Adipocyte (in vitro differentiated cells): ENCODE results near the gene PDIA5.
"Not testable (repeated sequence)": the region's sequence is repeated elsewhere in the genome, so short reads cannot be mapped to it uniquely, and the experiment has no call there.

ENCODE experiments used
- DNase-seq: peaks from one replicate; pipeline ENCODE4 v3.0.0-alpha.2; 2015; ENCODE audit warnings: low read depth
- H3K27me3 ChIP-seq: replicated peaks from 2 replicates; pipeline ENCODE4 v1.7.0; 2013; ENCODE audit warnings: mild to moderate bottlenecking, low read length, moderate library complexity; ENCODE audit not compliant: control insufficient read depth, insufficient read depth
- H3K36me3 ChIP-seq: 2 replicates; pipeline ENCODE4 v1.7.0; 2013; ENCODE audit warnings: low read length, mild to moderate bottlenecking, moderate library complexity; ENCODE audit not compliant: control insufficient read depth, insufficient read depth, severe bottlenecking
- H3K4me1 ChIP-seq: 2 replicates; pipeline ENCODE4 v1.7.0; 2013; ENCODE audit warnings: mild to moderate bottlenecking, low read length, moderate library complexity; ENCODE audit not compliant: control insufficient read depth, insufficient read depth
- H3K4me3 ChIP-seq: 2 replicates; pipeline ENCODE4 v1.7.0; 2013; ENCODE audit warnings: mild to moderate bottlenecking, low read length, moderate library complexity
- H3K9ac ChIP-seq: 2 replicates; pipeline ENCODE4 v1.7.0; 2013; ENCODE audit warnings: mild to moderate bottlenecking, low read length, moderate library complexity
- H3K9me3 ChIP-seq: 2 replicates; pipeline ENCODE4 v1.7.0; 2013; ENCODE audit warnings: mild to moderate bottlenecking, low read length, moderate library complexity; ENCODE audit not compliant: control insufficient read depth

The PDIA5 gene

GRCh38 chr3:123111640-123112039 is 44.8 kb downstream of the PDIA5 start:
- no peaks in the 10 kb centered on the region for H3K4me1 ChIP-seq
- H3K9me3 ChIP-seq: no peaks in the 10 kb centered on the region
- no peaks in the 10 kb centered on the region for H3K27me3 ChIP-seq
- DNase-seq: no peak
- H3K4me3 ChIP-seq: no peak overlapping the region
- H3K36me3 ChIP-seq: peaks cover 79% of the 10 kb centered on the region
- no peak overlapping the region for H3K9ac ChIP-seq

GRCh38 chr3:123112232-123112631 is 45.4 kb downstream of the PDIA5 start:
- H3K9ac ChIP-seq: no peak overlapping the region
- peaks cover 78% of the 10 kb centered on the region for H3K36me3 ChIP-seq
- no peak overlapping the region for H3K4me3 ChIP-seq
- H3K4me1 ChIP-seq: no peaks in the 10 kb centered on the region
- H3K27me3 ChIP-seq: no peaks in the 10 kb centered on the region
- no peaks in the 10 kb centered on the region for H3K9me3 ChIP-seq
- no peak for DNase-seq

- not testable (repeated sequence) for H3K4me3 ChIP-seq, H3K27me3 ChIP-seq, H3K9ac ChIP-seq, DNase-seq, H3K9me3 ChIP-seq, H3K4me1 ChIP-seq
- H3K36me3 ChIP-seq: peaks cover 75% of the 10 kb centered on the region
Observed at GRCh38 chr3:123112656-123113055, 45.8 kb downstream of the PDIA5 start.

- DNase-seq: no peak
Observed at GRCh38 chr3:123113889-123114450, 47.1 kb downstream of the PDIA5 start.

GRCh38 chr3:123116116-123116515 is 49.3 kb downstream of the PDIA5 start:
- H3K27me3 ChIP-seq: no peaks in the 10 kb centered on the region
- no peak overlapping the region for H3K4me3 ChIP-seq
- DNase-seq: no peak
- peaks cover 89% of the 10 kb centered on the region for H3K36me3 ChIP-seq
- no peaks in the 10 kb centered on the region for H3K4me1 ChIP-seq
- no peak overlapping the region for H3K9ac ChIP-seq
- H3K9me3 ChIP-seq: no peaks in the 10 kb centered on the region

More at GRCh38 chr3:123113889-123114450, 47.1 kb downstream of the PDIA5 start:
- Histone ChIP-seq H3K36me3 (peaks cover 82% of the 10 kb centered on the region), H3K4me3 (no peak overlapping the region), H3K27me3 (no peaks in the 10 kb centered on the region), H3K4me1 (no peaks in the 10 kb centered on the region), H3K9ac (no peak overlapping the region), H3K9me3 (no peaks in the 10 kb centered on the region)

- Histone ChIP-seq H3K4me3 (no peak overlapping the region), H3K9me3 (no peaks in the 10 kb centered on the region), H3K9ac (no peak overlapping the region), H3K4me1 (peaks cover 14% of the 10 kb centered on the region), H3K36me3 (peaks cover 83% of the 10 kb centered on the region), H3K27me3 (no peaks in the 10 kb centered on the region)
- no peak for DNase-seq
Observed at GRCh38 chr3:123119388-123119787, 52.6 kb downstream of the PDIA5 start.

- no peaks in the 10 kb centered on the region for H3K27me3 ChIP-seq
- peaks cover 84% of the 10 kb centered on the region for H3K36me3 ChIP-seq
- no peaks in the 10 kb centered on the region for H3K9me3 ChIP-seq
- no peak overlapping the region for H3K9ac ChIP-seq
- H3K4me3 ChIP-seq: no peak overlapping the region
- no peak for DNase-seq
- peaks cover 14% of the 10 kb centered on the region for H3K4me1 ChIP-seq
Observed at GRCh38 chr3:123119802-123120201, 53.0 kb downstream of the PDIA5 start.

GRCh38 chr3:123120573-123120972 is 53.7 kb downstream of the PDIA5 start:
- Histone ChIP-seq H3K27me3 (no peaks in the 10 kb centered on the region), H3K4me3 (no peak overlapping the region), H3K9me3 (no peaks in the 10 kb centered on the region), H3K36me3 (peaks cover 84% of the 10 kb centered on the region), H3K4me1 (peaks cover 14% of the 10 kb centered on the region), H3K9ac (no peak overlapping the region)
- DNase-seq: no peak

GRCh38 chr3:123122057-123122456 is 55.2 kb downstream of the PDIA5 start:
- no peak overlapping the region for H3K4me3 ChIP-seq
- no peaks in the 10 kb centered on the region for H3K9me3 ChIP-seq
- peaks cover 14% of the 10 kb centered on the region for H3K4me1 ChIP-seq
- no peak for DNase-seq
- no peak overlapping the region for H3K9ac ChIP-seq
- H3K27me3 ChIP-seq: no peaks in the 10 kb centered on the region
- peaks cover 80% of the 10 kb centered on the region for H3K36me3 ChIP-seq

- peaks cover 84% of the 10 kb centered on the region for H3K36me3 ChIP-seq
- H3K27me3 ChIP-seq: no peaks in the 10 kb centered on the region
Observed at GRCh38 chr3:123122525-123123315, 55.9 kb downstream of the PDIA5 start.

GRCh38 chr3:123123716-123124616 is 57.1 kb downstream of the PDIA5 start:
- Histone ChIP-seq H3K36me3 (peaks cover 74% of the 10 kb centered on the region), H3K4me1 (peaks cover 14% of the 10 kb centered on the region), H3K27me3 (no peaks in the 10 kb centered on the region), H3K4me3 (no peak overlapping the region), H3K9me3 (no peaks in the 10 kb centered on the region), H3K9ac (no peak overlapping the region)
- no peak for DNase-seq

More at GRCh38 chr3:123122525-123123315, 55.9 kb downstream of the PDIA5 start:
- H3K9ac ChIP-seq: no peak overlapping the region
- H3K4me1 ChIP-seq: peaks cover 14% of the 10 kb centered on the region
- no peak for DNase-seq
- no peak overlapping the region for H3K4me3 ChIP-seq
- H3K9me3 ChIP-seq: no peaks in the 10 kb centered on the region
